ENCODE measurements around the gene LRRC3B.

Gene LRRC3B

DNA sequence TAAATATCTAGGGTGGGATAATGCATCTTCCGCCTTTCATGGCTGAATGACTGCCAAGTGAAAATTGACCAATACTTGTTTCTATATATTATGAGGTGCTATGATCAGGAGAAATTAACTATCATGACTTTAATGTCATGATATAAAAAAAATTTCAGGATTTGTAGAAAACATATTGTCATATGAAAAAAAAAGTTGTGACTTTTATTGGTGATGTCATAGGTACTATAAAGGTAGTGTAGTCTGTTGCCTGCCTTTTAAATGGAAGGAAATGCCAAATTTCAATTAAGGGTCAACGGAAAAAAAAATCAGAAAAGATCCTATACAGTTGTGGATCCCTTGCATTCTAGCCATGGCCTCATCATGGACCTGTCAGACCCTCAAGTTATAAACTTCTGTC lies 15.5 kb downstream of the LRRC3B start:
- no peak overlapping the region for H3K4me3 ChIP-seq (ENCODE audit: low read depth, low read length)
- POLR2A ChIA-PET, result no interaction called here
- CTCF ChIA-PET, result no interaction called here
- TF ChIP-seq, protein P1, sequence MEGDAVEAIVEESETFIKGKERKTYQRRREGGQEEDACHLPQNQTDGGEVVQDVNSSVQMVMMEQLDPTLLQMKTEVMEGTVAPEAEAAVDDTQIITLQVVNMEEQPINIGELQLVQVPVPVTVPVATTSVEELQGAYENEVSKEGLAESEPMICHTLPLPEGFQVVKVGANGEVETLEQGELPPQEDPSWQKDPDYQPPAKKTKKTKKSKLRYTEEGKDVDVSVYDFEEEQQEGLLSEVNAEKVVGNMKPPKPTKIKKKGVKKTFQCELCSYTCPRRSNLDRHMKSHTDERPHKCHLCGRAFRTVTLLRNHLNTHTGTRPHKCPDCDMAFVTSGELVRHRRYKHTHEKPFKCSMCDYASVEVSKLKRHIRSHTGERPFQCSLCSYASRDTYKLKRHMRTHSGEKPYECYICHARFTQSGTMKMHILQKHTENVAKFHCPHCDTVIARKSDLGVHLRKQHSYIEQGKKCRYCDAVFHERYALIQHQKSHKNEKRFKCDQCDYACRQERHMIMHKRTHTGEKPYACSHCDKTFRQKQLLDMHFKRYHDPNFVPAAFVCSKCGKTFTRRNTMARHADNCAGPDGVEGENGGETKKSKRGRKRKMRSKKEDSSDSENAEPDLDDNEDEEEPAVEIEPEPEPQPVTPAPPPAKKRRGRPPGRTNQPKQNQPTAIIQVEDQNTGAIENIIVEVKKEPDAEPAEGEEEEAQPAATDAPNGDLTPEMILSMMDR (IDR thresholded peaks at IDR 0.05; ENCODE audit: insufficient read depth, low read length, missing control alignments), result no peak
- no peak for DNase-seq (ENCODE audit: low read depth, low spot score)

DNA sequence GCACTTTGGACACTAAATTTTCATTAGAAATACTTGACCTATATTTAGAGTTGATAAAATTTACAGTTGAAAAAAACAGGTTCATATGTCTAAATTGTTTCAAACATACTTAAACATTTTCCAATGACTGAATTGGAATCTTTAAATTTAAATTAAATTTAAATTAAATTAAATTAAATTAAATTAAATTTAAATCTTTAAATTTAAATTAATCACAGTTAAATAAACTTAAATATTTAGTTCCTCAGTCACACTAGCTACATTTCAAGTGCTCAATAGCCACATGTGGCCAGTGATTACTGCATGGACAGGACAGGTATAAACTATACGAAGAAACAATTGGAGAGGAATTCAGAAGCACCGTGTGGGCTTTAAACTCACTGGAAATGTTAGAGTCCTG lies 16.8 kb downstream of the LRRC3B start:
- TF ChIP-seq, protein P1 (IDR thresholded peaks at IDR 0.05; ENCODE audit: insufficient read depth, low read length, missing control alignments), result no peak
- POLR2A ChIA-PET, result no interaction called here
- no peak for DNase-seq (ENCODE audit: low read depth, low spot score)
- CTCF ChIA-PET, result no interaction called here
- no peak overlapping the region for H3K4me3 ChIP-seq (ENCODE audit: low read depth, low read length)

GRCh38 chr3:26647078-26647477 lies 24.5 kb downstream of the LRRC3B start:
- no peak for DNase-seq (ENCODE audit: low read depth, low spot score)
- ChIA-PET CTCF (no interaction called here), POLR2A (no interaction called here)
- H3K4me3 ChIP-seq (ENCODE audit: low read depth, low read length), result no peak overlapping the region
- TF ChIP-seq, protein P1 (IDR thresholded peaks at IDR 0.05; ENCODE audit: insufficient read depth, low read length, missing control alignments), result no peak

- DNase-seq (ENCODE audit: low read depth, low spot score), result no peak
- ChIA-PET CTCF (no interaction called here), POLR2A (no interaction called here)
- no peak overlapping the region for H3K4me3 ChIP-seq (ENCODE audit: low read depth, low read length)
- TF ChIP-seq, protein P1 (IDR thresholded peaks at IDR 0.05; ENCODE audit: insufficient read depth, low read length, missing control alignments), result no peak
These were observed 25.9 kb downstream of the LRRC3B start for GRCh38 chr3:26648461-26648860.

DNA sequence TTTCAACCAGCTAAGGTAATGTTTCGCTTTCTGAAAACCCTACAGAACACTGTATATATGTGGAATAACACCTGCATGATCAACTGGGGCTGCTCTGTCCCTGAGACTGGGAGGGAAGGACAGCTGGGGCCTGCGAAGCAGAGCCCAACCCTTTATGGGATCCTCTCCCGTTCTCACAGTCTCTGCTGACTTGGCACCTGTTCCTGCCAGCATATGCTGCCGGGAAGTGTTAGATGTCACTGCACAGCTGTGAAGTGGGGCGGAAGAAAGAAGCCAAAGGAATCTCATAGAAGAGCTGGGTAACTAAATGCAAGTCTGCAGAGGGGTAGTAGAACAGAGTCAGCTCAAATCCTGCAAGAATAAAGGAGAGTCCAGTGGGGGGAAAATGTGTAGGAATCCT lies 29.6 kb downstream of the LRRC3B start:
- H3K4me3 ChIP-seq (ENCODE audit: low read depth, low read length), result no peak overlapping the region
- CTCF ChIA-PET, result no interaction called here
- DNase-seq (ENCODE audit: low read depth, low spot score), result no peak
- TF ChIP-seq, protein P1 (IDR thresholded peaks at IDR 0.05; ENCODE audit: insufficient read depth, low read length, missing control alignments), result no peak
- POLR2A ChIA-PET, result no interaction called here

- TF ChIP-seq, protein P1 (IDR thresholded peaks at IDR 0.05; ENCODE audit: insufficient read depth, low read length, missing control alignments), result no peak
- POLR2A ChIA-PET, result no interaction called here
- no peak overlapping the region for H3K4me3 ChIP-seq (ENCODE audit: low read depth, low read length)
- no peak for DNase-seq (ENCODE audit: low read depth, low spot score)
- CTCF ChIA-PET, result no interaction called here
These were observed 31.3 kb downstream of the LRRC3B start for GRCh38 chr3:26653811-26654425.
